HFFc6 (cell line): ENCODE results near the gene FCHSD2. TPM values are rescaled to one million over a fixed set of nuclear protein-coding genes. Genes with fewer than 3 reads are reported as not detected.
"Not testable (repeated sequence)": the region's sequence is repeated elsewhere in the genome, so short reads cannot be mapped to it uniquely, and the experiment has no call there.

Source experiments
- DNase-seq: peaks from one replicate; pipeline ENCODE4 v3.0.0-alpha.2; 2018
- H3K27ac Mint-ChIP-seq: 2 replicates; pipeline ENCODE4 v1.8.0; 2020; ENCODE audit warnings: mild to moderate bottlenecking, mixed read lengths
- H3K27me3 Mint-ChIP-seq: 2 replicates; pipeline ENCODE4 v1.8.0; 2021; ENCODE audit warnings: mild to moderate bottlenecking, moderate library complexity, mixed read lengths; ENCODE audit not compliant: insufficient read depth
- H3K36me3 Mint-ChIP-seq: 2 replicates; pipeline ENCODE4 v1.8.0; 2021; ENCODE audit warnings: low read depth, mixed read lengths
- H3K4me1 Mint-ChIP-seq: 2 replicates; pipeline ENCODE4 v1.8.0; 2020; ENCODE audit warnings: low read depth, mixed read lengths
- H3K4me3 Mint-ChIP-seq: 2 replicates; pipeline ENCODE4 v1.8.0; 2020; ENCODE audit warnings: mild to moderate bottlenecking, moderate library complexity, mixed read lengths
- H3K9me3 Mint-ChIP-seq: 2 replicates; pipeline ENCODE4 v1.8.0; 2020; ENCODE audit warnings: mild to moderate bottlenecking, mixed read lengths
- total RNA-seq, 6 experiments: library from RNA; stranded (reverse); fragmentation: NEBNext Ultra II Directional; extraction: Animal tissue kit (Norgen Biotek cat#: 25700); gene quantifications; 2 replicates in 1 of 6; 3 replicates in 5 of 6; pipeline ENCODE4 v1.2.3, GENCODE V29; 2021
- TF ChIP-seq, protein P1 (sequence below): fragments of 200-600 bp; sonication (generic); IDR thresholded peaks from 2 replicates; pipeline ENCODE4 v1.5.0; 2021; ENCODE audit warnings: antibody characterized with exemption, mild to moderate bottlenecking

FCHSD2 gene
- total RNA-seq, 6 experiments from 2014 or later, result 58.9 to 68.2 (median 65.0) TPM

- TF ChIP-seq, protein P1, sequence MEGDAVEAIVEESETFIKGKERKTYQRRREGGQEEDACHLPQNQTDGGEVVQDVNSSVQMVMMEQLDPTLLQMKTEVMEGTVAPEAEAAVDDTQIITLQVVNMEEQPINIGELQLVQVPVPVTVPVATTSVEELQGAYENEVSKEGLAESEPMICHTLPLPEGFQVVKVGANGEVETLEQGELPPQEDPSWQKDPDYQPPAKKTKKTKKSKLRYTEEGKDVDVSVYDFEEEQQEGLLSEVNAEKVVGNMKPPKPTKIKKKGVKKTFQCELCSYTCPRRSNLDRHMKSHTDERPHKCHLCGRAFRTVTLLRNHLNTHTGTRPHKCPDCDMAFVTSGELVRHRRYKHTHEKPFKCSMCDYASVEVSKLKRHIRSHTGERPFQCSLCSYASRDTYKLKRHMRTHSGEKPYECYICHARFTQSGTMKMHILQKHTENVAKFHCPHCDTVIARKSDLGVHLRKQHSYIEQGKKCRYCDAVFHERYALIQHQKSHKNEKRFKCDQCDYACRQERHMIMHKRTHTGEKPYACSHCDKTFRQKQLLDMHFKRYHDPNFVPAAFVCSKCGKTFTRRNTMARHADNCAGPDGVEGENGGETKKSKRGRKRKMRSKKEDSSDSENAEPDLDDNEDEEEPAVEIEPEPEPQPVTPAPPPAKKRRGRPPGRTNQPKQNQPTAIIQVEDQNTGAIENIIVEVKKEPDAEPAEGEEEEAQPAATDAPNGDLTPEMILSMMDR, result no peak
- H3K9me3 Mint-ChIP-seq, result peaks cover 11% of the 10 kb centered on the region
- H3K4me3 Mint-ChIP-seq, result no peak overlapping the region
These were observed 63.5 kb downstream of the FCHSD2 start for GRCh38 chr11:73078631-73079030.

DNA sequence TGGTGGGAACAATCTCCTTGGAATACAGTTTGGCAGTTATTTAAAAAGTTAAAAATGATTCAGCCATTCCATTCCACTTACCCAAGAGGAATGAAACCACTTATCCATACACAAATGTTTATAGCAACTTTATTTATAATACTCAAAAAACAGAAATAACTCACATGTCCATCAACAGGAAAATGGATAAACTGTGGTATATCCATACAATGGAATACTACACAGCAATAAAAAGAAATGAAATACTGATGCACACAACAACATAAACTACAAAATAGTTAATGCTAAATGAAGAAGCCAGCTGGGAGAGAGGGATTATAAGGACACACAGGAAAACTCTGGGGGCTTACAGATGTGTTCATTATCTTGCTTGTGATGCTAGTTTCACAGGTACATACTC lies 64.7 kb downstream of the FCHSD2 start:
- TF ChIP-seq, protein P1, result no peak
- H3K36me3 Mint-ChIP-seq, result peaks cover 48% of the 10 kb centered on the region
- peaks cover 26% of the 10 kb centered on the region for H3K4me1 Mint-ChIP-seq
- H3K27me3 Mint-ChIP-seq, result no peaks in the 10 kb centered on the region
- no peak overlapping the region for H3K27ac Mint-ChIP-seq
- DNase-seq, result no peak
- H3K9me3 Mint-ChIP-seq, result peaks cover 11% of the 10 kb centered on the region
- H3K4me3 Mint-ChIP-seq, result no peak overlapping the region

More at GRCh38 chr11:73078631-73079030, 63.5 kb downstream of the FCHSD2 start:
- DNase-seq, result no peak
- H3K27ac Mint-ChIP-seq, result no peak overlapping the region
- peaks cover 54% of the 10 kb centered on the region for H3K36me3 Mint-ChIP-seq
- H3K4me1 Mint-ChIP-seq, result peaks cover 14% of the 10 kb centered on the region
- peaks cover 1% of the 10 kb centered on the region; the same call in 1 of the 2 replicates for H3K27me3 Mint-ChIP-seq

- no peak for DNase-seq
- H3K9me3 Mint-ChIP-seq, result peaks cover 11% of the 10 kb centered on the region
- no peak overlapping the region for H3K27ac Mint-ChIP-seq
- H3K36me3 Mint-ChIP-seq, result peaks cover 36% of the 10 kb centered on the region
- peaks cover 33% of the 10 kb centered on the region for H3K4me1 Mint-ChIP-seq
- TF ChIP-seq, protein P1, result no peak
- no peaks in the 10 kb centered on the region for H3K27me3 Mint-ChIP-seq
- H3K4me3 Mint-ChIP-seq, result no peak overlapping the region
These were observed 67.8 kb downstream of the FCHSD2 start for GRCh38 chr11:73074319-73074718.

DNA sequence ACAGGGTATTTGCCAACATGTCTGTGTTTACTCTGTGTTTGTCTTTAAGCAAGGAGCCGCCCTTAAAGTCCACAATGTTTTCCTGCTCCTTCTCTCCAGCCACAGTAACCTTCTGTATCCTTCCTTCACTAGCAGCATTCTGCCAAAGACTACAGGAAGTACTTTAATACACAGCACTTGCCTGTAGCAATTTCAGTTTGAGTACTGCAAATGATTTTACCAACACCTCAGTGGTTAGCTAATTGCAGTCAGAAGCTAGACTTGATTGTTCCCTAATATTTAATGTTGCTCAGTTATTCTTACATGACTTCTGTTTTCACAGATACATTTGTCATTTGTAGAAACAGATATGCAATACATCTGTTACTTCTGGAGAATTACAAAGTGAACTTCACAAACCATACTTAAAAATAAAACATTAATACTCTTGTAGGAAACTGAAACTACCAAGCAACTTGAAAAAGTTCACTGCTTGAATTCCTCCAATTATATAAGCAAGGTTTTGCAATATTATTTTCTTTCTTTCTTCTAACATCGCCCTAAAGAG lies 69.1 kb downstream of the FCHSD2 start:
- Mint-ChIP-seq H3K4me1 (peaks cover 33% of the 10 kb centered on the region), H3K36me3 (peaks cover 23% of the 10 kb centered on the region), H3K9me3 (peaks cover 8% of the 10 kb centered on the region), H3K27ac (no peak overlapping the region), H3K4me3 (no peak overlapping the region), H3K27me3 (no peaks in the 10 kb centered on the region)
- DNase-seq, result peak; percentile 1
- TF ChIP-seq, protein P1, result no peak

DNA sequence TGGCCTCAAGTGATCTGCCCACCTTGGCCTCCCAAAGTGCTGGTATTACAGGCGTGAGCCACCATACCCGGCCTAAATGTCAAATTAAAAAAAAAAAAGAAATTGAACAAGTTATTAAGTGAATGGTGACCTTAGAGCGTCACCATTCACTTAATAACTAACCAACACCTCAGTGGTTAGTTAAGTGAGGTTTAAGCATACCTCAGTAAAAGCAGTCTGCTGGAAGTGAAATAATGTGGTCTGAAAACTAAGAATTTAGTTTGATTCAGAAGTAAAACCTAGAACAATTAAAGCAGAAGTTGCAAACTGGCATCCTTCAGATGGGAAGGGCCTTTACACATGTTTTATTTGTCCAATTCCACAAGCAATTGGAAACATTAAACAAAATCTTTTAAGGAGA lies 71.5 kb downstream of the FCHSD2 start:
- Mint-ChIP-seq H3K9me3 (no peaks in the 10 kb centered on the region), H3K27ac (no peak overlapping the region), H3K4me1 (peaks cover 25% of the 10 kb centered on the region), H3K4me3 (no peak overlapping the region), H3K27me3 (no peaks in the 10 kb centered on the region), H3K36me3 (peaks cover 22% of the 10 kb centered on the region)
- no peak for DNase-seq
- TF ChIP-seq, protein P1, result no peak

- H3K27ac Mint-ChIP-seq, H3K36me3 Mint-ChIP-seq, DNase-seq, H3K9me3 Mint-ChIP-seq, H3K4me3 Mint-ChIP-seq, H3K27me3 Mint-ChIP-seq: not testable (repeated sequence)
- peaks cover 18% of the 10 kb centered on the region for H3K4me1 Mint-ChIP-seq
These were observed 80.2 kb downstream of the FCHSD2 start for GRCh38 chr11:73061857-73062424.

GRCh38 chr11:73061434-73061833 lies 80.7 kb downstream of the FCHSD2 start:
- not testable (repeated sequence) for H3K9me3 Mint-ChIP-seq, H3K4me3 Mint-ChIP-seq, H3K27me3 Mint-ChIP-seq, H3K36me3 Mint-ChIP-seq, H3K27ac Mint-ChIP-seq, DNase-seq
- H3K4me1 Mint-ChIP-seq, result peaks cover 21% of the 10 kb centered on the region
